ENCODE data around the gene COX10. TPM values are rescaled to one million over a fixed set of nuclear protein-coding genes. Genes with fewer than 3 reads are reported as not detected.

The COX10 gene
- total RNA-seq, 4 donors from 2014 or later, result 20.3 to 27.2 (median 22.0) TPM

GRCh38 chr17:14123619-14124278, 54.4 kb downstream of the COX10 start:
- 78% methylated on average over 5 of the region's 5 CpGs for WGBS
- intact Hi-C loops (cut with DNase I), result no loop called here

GRCh38 chr17:14124854-14125253, 55.5 kb downstream of the COX10 start:
- H3K4me1 ChIP-seq, result peaks cover 0 to 25% (median 8%) of the 10 kb centered on the region in 4 donors
- 70% methylated on average over 4 of the region's 4 CpGs for WGBS
- no peaks in the 10 kb centered on the region for H3K9me3 ChIP-seq
- no peak overlapping the region for H3K4me3 ChIP-seq
- no peaks in the 10 kb centered on the region for H3K36me3 ChIP-seq
- no peak for DNase-seq (ENCODE audit: extremely low spot score)
- intact Hi-C loops (cut with DNase I), result no loop called here
- no peak for TF ChIP-seq EP300 (IDR thresholded peaks at IDR 0.05)
- TF ChIP-seq CTCF (IDR thresholded peaks at IDR 0.05), result no peak
- TF ChIP-seq POLR2A (IDR thresholded peaks at IDR 0.05; ENCODE audit: low read depth), result no peak
- no peak for TF ChIP-seq POLR2AphosphoS5 (IDR thresholded peaks at IDR 0.05)
- no peak overlapping the region for H3K27ac ChIP-seq (replicated peaks in 1 of 4)
- no peaks in the 10 kb centered on the region for H3K27me3 ChIP-seq

More at GRCh38 chr17:14123619-14124278, 54.4 kb downstream of the COX10 start:
- Histone ChIP-seq H3K36me3 (no peaks in the 10 kb centered on the region), H3K9me3 (no peaks in the 10 kb centered on the region), H3K4me3 (no peak overlapping the region), H3K27ac (replicated peaks in 1 of 4) (no peak overlapping the region), H3K4me1 (peaks cover 0 to 25% (median 8%) of the 10 kb centered on the region in 4 donors), H3K27me3 (no peaks in the 10 kb centered on the region)
- no peak for DNase-seq (ENCODE audit: extremely low spot score)
- TF ChIP-seq EP300 (IDR thresholded peaks at IDR 0.05), result no peak
- TF ChIP-seq POLR2AphosphoS5 (IDR thresholded peaks at IDR 0.05), result no peak
- TF ChIP-seq CTCF (IDR thresholded peaks at IDR 0.05), result no peak
- no peak for TF ChIP-seq POLR2A (IDR thresholded peaks at IDR 0.05; ENCODE audit: low read depth)

- DNase-seq (ENCODE audit: extremely low spot score), result no peak
- Histone ChIP-seq H3K4me1 (peaks cover 0 to 25% (median 8%) of the 10 kb centered on the region in 4 donors), H3K9me3 (no peaks in the 10 kb centered on the region), H3K27me3 (no peaks in the 10 kb centered on the region), H3K27ac (replicated peaks in 1 of 4) (no peak overlapping the region), H3K4me3 (no peak overlapping the region), H3K36me3 (no peaks in the 10 kb centered on the region)
- WGBS, result 86% methylated on average over 6 of the region's 6 CpGs
- TF ChIP-seq EP300 (IDR thresholded peaks at IDR 0.05) (no peak), POLR2AphosphoS5 (IDR thresholded peaks at IDR 0.05) (no peak), POLR2A (IDR thresholded peaks at IDR 0.05; ENCODE audit: low read depth) (no peak), CTCF (IDR thresholded peaks at IDR 0.05) (no peak)
- intact Hi-C loops (cut with DNase I), result no loop called here
Observed at GRCh38 chr17:14125518-14126137, 56.3 kb downstream of the COX10 start.

GRCh38 chr17:14133104-14133503, 63.8 kb downstream of the COX10 start:
- Histone ChIP-seq H3K4me1 (no peaks in the 10 kb centered on the region), H3K9me3 (no peaks in the 10 kb centered on the region), H3K36me3 (no peaks in the 10 kb centered on the region), H3K4me3 (no peak overlapping the region), H3K27ac (replicated peaks in 1 of 4) (no peak overlapping the region), H3K27me3 (no peaks in the 10 kb centered on the region)
- DNase-seq (ENCODE audit: extremely low spot score), result no peak
- no peak for TF ChIP-seq CTCF (IDR thresholded peaks at IDR 0.05)
- no peak for TF ChIP-seq POLR2A (IDR thresholded peaks at IDR 0.05; ENCODE audit: low read depth)
- TF ChIP-seq EP300 (IDR thresholded peaks at IDR 0.05), result no peak
- no peak for TF ChIP-seq POLR2AphosphoS5 (IDR thresholded peaks at IDR 0.05)
- intact Hi-C loops (cut with DNase I), result no loop called here

Data from esophagus muscularis mucosa (tissue), 4 donors.